Measurements from ENCODE around the gene SRMS.

GRCh38 chr20:63553933-63554290 is 6.4 kb upstream of the SRMS start, which contains the start of gene FNDC11:
- TF ChIP-seq EZH2 (IDR thresholded peaks at IDR 0.05) (no peak), CTCF (IDR thresholded peaks at IDR 0.05) (no peak)

Data from neural progenitor cell (in vitro differentiated cells).